ENCODE results near the gene RAD51B.

GRCh38 chr14:68106905-68107304, 287.3 kb downstream of the RAD51B start:
- TF ChIP-seq CTCF (IDR thresholded peaks at IDR 0.05) (no peak), POLR2AphosphoS5 (IDR thresholded peaks at IDR 0.05; ENCODE audit: insufficient read depth in 1 of 2, low read depth in 1 of 2) (no peak), POLR2A (IDR thresholded peaks at IDR 0.05) (no peak)

All from vagina (tissue), 2 donors.